H1 (cell line): ENCODE measurements around the gene PCBD1. TPM values are rescaled to one million over a fixed set of nuclear protein-coding genes. Genes with fewer than 3 reads are reported as not detected.

Source experiments
- CTCF ChIA-PET: fragments of 300-600 bp; sonication (Branson Sonifier 250); formaldehyde crosslinking; loops from one replicate; lab custom pipeline; 2021; ENCODE audit not compliant: partially characterized antibody; lab: Charles Lee
- POLR2A ChIA-PET: fragments of 300-600 bp; sonication (Branson Sonifier 250); formaldehyde crosslinking; loops from one replicate; lab custom pipeline; 2021; ENCODE audit warnings: inconsistent platforms; ENCODE audit not compliant: partially characterized antibody; lab: Charles Lee
- DNase-seq, 2 experiments: peaks; one replicate each; pipeline versions ENCODE4 v3.0.0 to v3.0.0-alpha.2; 2010 to 2022; ENCODE audit warnings: low spot score in 2 of 2, low read depth in 1 of 2, mixed read lengths in 1 of 2
- FAIRE-seq: peaks from 2 replicates; lab custom pipeline; 2011; peaks lifted over from hg19 to GRCh38; lab: Jason Lieb, UNC
- H2AFZ ChIP-seq: 2 replicates; pipeline ENCODE4 v1.8.1; 2012; ENCODE audit warnings: low read length, inconsistent platforms
- H2AK5ac ChIP-seq: 2 replicates; pipeline ENCODE4 v1.6.1; 2013; ENCODE audit warnings: low read depth, low read length
- H2BK120ac ChIP-seq: replicated peaks from 2 replicates; pipeline ENCODE3; 2013; ENCODE audit warnings: low read depth, low read length, inconsistent platforms
- H2BK12ac ChIP-seq: 2 replicates; pipeline ENCODE4 v1.6.1; 2013; ENCODE audit warnings: low read depth, low read length
- H2BK15ac ChIP-seq: 2 replicates; pipeline ENCODE4 v1.6.1; 2013; ENCODE audit warnings: low read length
- H2BK20ac ChIP-seq: 2 replicates; pipeline ENCODE4 v1.6.1; 2013; ENCODE audit warnings: low read length
- H2BK5ac ChIP-seq: 2 replicates; pipeline ENCODE4 v1.6.1; 2013; ENCODE audit warnings: low read depth, low read length
- H3K14ac ChIP-seq: 2 replicates; pipeline ENCODE4 v1.6.1; 2013; ENCODE audit warnings: inconsistent platforms; ENCODE audit not compliant: insufficient read length
- H3K18ac ChIP-seq: 2 replicates; pipeline ENCODE4 v1.6.1; 2013; ENCODE audit warnings: low read length; ENCODE audit errors: extremely low read depth
- H3K23ac ChIP-seq: 2 replicates; pipeline ENCODE4 v1.6.1; 2013; ENCODE audit warnings: inconsistent platforms; ENCODE audit not compliant: insufficient read length
- H3K23me2 ChIP-seq: 2 replicates; pipeline ENCODE4 v1.6.1; 2013; ENCODE audit warnings: low read depth, low read length
- H3K27ac ChIP-seq: 2 replicates; pipeline ENCODE4 v1.6.1; 2011; ENCODE audit warnings: low read depth, low read length, inconsistent platforms
- H3K27me3 ChIP-seq, 4 experiments: replicated peaks in 1 of 4; 1 replicate in 1 of 4; 2 replicates in 3 of 4; pipeline versions ENCODE4 v1.6.1 to v1.8.1; 2011 to 2013; ENCODE audit warnings: low read length in 3 of 4, mild to moderate bottlenecking in 3 of 4, inconsistent platforms in 2 of 4, mixed read lengths in 2 of 4, moderate library complexity in 1 of 4; ENCODE audit not compliant: control insufficient read depth in 3 of 4, insufficient read depth in 3 of 4; ENCODE audit errors: extremely low read depth in 1 of 4
- H3K36me3 ChIP-seq, 4 experiments: 2 replicates each; pipeline versions ENCODE4 v1.6.1 to v1.8.1; 2011 to 2013; ENCODE audit warnings: mild to moderate bottlenecking in 4 of 4, low read length in 3 of 4, moderate library complexity in 2 of 4, control low read depth in 1 of 4, inconsistent platforms in 1 of 4; ENCODE audit not compliant: insufficient read depth in 4 of 4, control insufficient read depth in 2 of 4
- H3K4ac ChIP-seq: replicated peaks from 2 replicates; pipeline ENCODE3; 2013; ENCODE audit warnings: low read length, low read depth, mixed read lengths, inconsistent platforms; ENCODE audit not compliant: insufficient read length
- H3K4me1 ChIP-seq, 4 experiments: replicated peaks in 1 of 4; 1 replicate in 1 of 4; 2 replicates in 3 of 4; pipeline versions ENCODE4 v1.6.1 to v1.8.1; 2011 to 2013; ENCODE audit warnings: low read length in 3 of 4, inconsistent platforms in 2 of 4, mixed read lengths in 1 of 4; ENCODE audit not compliant: insufficient read depth in 4 of 4, control insufficient read depth in 3 of 4
- H3K4me2 ChIP-seq, 2 experiments: 2 replicates each; pipeline versions ENCODE4 v1.6.1 to v1.8.1; 2011 to 2013; ENCODE audit warnings: low read depth in 2 of 2, low read length in 2 of 2, control low read depth in 1 of 2, inconsistent platforms in 1 of 2, mild to moderate bottlenecking in 1 of 2; ENCODE audit not compliant: insufficient read depth in 1 of 2
- H3K4me3 ChIP-seq, 4 experiments: fragments of 200-600, 300-600 bp in 1 of 4; sonication (generic), shearing (Covaris generic), sonication (Bioruptor Twin) in 1 of 4; 2 replicates each; pipeline versions ENCODE4 v1.5.1 to v1.8.1; 2011 to 2016; ENCODE audit warnings: low read length in 4 of 4, low read depth in 3 of 4, control low read depth in 2 of 4, inconsistent platforms in 2 of 4, mild to moderate bottlenecking in 2 of 4, mixed read lengths in 1 of 4, moderate library complexity in 1 of 4; ENCODE audit not compliant: insufficient read depth in 2 of 4; ENCODE audit errors: extremely low read depth in 1 of 4
- H3K56ac ChIP-seq: replicated peaks from 2 replicates; pipeline ENCODE3; 2013; ENCODE audit warnings: low read depth, mild to moderate bottlenecking, mixed read lengths, low read length, inconsistent platforms; ENCODE audit not compliant: insufficient read length
- H3K79me1 ChIP-seq: 2 replicates; pipeline ENCODE4 v1.6.1; 2013; ENCODE audit warnings: low read depth, low read length, control low read depth
- H3K79me2 ChIP-seq, 2 experiments: 2 replicates each; pipeline versions ENCODE4 v1.6.1 to v1.8.1; 2012 to 2013; ENCODE audit warnings: low read length in 2 of 2, mild to moderate bottlenecking in 2 of 2, inconsistent platforms in 1 of 2; ENCODE audit not compliant: insufficient read depth in 2 of 2, control insufficient read depth in 1 of 2
- H3K9ac ChIP-seq, 4 experiments: replicated peaks in 1 of 4; 1 replicate in 1 of 4; 2 replicates in 3 of 4; pipeline versions ENCODE4 v1.6.1 to v1.8.1; 2011 to 2013; ENCODE audit warnings: low read depth in 3 of 4, low read length in 3 of 4, control low read depth in 2 of 4, mild to moderate bottlenecking in 2 of 4, moderate library complexity in 2 of 4, inconsistent platforms in 1 of 4; ENCODE audit errors: extremely low read depth in 1 of 4
- H3K9me3 ChIP-seq, 2 experiments: 2 replicates each; pipeline versions ENCODE4 v1.6.1 to v1.8.1; 2012 to 2013; ENCODE audit warnings: mild to moderate bottlenecking in 2 of 2, moderate library complexity in 2 of 2, control low read depth in 1 of 2, inconsistent platforms in 1 of 2, low read depth in 1 of 2, low read length in 1 of 2, mixed read lengths in 1 of 2; ENCODE audit not compliant: insufficient read depth in 2 of 2
- H4K20me1 ChIP-seq, 2 experiments: replicated peaks in 1 of 2; 2 replicates each; pipeline versions ENCODE3 to v1.8.1; 2011 to 2013; ENCODE audit warnings: inconsistent platforms in 2 of 2, low read length in 2 of 2, mild to moderate bottlenecking in 1 of 2; ENCODE audit not compliant: insufficient read depth in 2 of 2, control insufficient read depth in 1 of 2
- H4K5ac ChIP-seq: 2 replicates; pipeline ENCODE4 v1.6.1; 2013; ENCODE audit warnings: low read length, low read depth, mixed read lengths, inconsistent platforms; ENCODE audit not compliant: insufficient read length
- H4K8ac ChIP-seq: 2 replicates; pipeline ENCODE4 v1.8.0; 2013; ENCODE audit warnings: mild to moderate bottlenecking, moderate library complexity, low read length, inconsistent platforms; ENCODE audit not compliant: insufficient read depth; ENCODE audit errors: extremely low read depth
- H4K91ac ChIP-seq: replicated peaks from 2 replicates; pipeline ENCODE3; 2013; ENCODE audit warnings: low read length, mixed read lengths, inconsistent platforms; ENCODE audit not compliant: insufficient read length
- ASH2L ChIP-seq: fragments of 200-600, 300-600 bp; sonication (generic); IDR thresholded peaks from one replicate; pipeline ENCODE4 v1.7.1; 2017; ENCODE audit warnings: low read length
- BCL11A ChIP-seq, 2 experiments: IDR thresholded peaks; one replicate each; pipeline ENCODE4 v1.6.1; 2011; ENCODE audit warnings: low read depth in 2 of 2, low read length in 2 of 2, mild to moderate bottlenecking in 2 of 2
- CBX8 ChIP-seq: fragments of 300-800, 300-1000 bp; sonication (generic); IDR thresholded peaks from 2 replicates; pipeline ENCODE4 v1.7.1; 2016; ENCODE audit warnings: low read depth, low read length, borderline replicate concordance
- CHD2 ChIP-seq: IDR thresholded peaks from 2 replicates; pipeline ENCODE4 v1.6.1; 2012; ENCODE audit warnings: low read length, improper control_type of control experiment
- CREB1 ChIP-seq: IDR thresholded peaks from 2 replicates; pipeline ENCODE4 v1.6.1; 2012; ENCODE audit warnings: inconsistent platforms
- HDAC6 ChIP-seq: IDR thresholded peaks from one replicate; pipeline ENCODE4 v1.7.1; 2012; ENCODE audit warnings: low read depth, mild to moderate bottlenecking, inconsistent platforms, low read length, moderate library complexity
- JUN ChIP-seq: IDR thresholded peaks from 2 replicates; pipeline ENCODE4 v1.6.1; 2011; ENCODE audit warnings: low read depth, mild to moderate bottlenecking, improper control_type of control experiment, low read length
- KDM5A ChIP-seq: fragments of 200-600 bp; IDR thresholded peaks from 2 replicates; pipeline ENCODE4 v1.7.1; 2012; ENCODE audit warnings: mild to moderate bottlenecking, low read length, inconsistent platforms, mixed read lengths
- POLR2A ChIP-seq, 2 experiments: IDR thresholded peaks; 1 replicate in 1 of 2; 2 replicates in 1 of 2; pipeline ENCODE4 v1.6.1; 2011; ENCODE audit warnings: low read depth in 2 of 2, low read length in 2 of 2, mild to moderate bottlenecking in 2 of 2; ENCODE audit errors: control extremely low read depth in 1 of 2
- POLR2AphosphoS5 ChIP-seq: IDR thresholded peaks from 2 replicates; pipeline ENCODE4 v1.6.1; 2011; ENCODE audit warnings: low read depth, low read length
- POU5F1 ChIP-seq: IDR thresholded peaks from 2 replicates; pipeline ENCODE4 v1.6.1; 2011; ENCODE audit warnings: low read depth, mild to moderate bottlenecking, low read length, moderate library complexity
- TBP ChIP-seq: IDR thresholded peaks from 2 replicates; pipeline ENCODE4 v1.6.1; 2011; ENCODE audit warnings: low read depth, low read length, improper control_type of control experiment
- TCF12 ChIP-seq: IDR thresholded peaks from 2 replicates; pipeline ENCODE4 v1.6.1; 2011; ENCODE audit warnings: low read depth, mild to moderate bottlenecking, low read length
- WGBS, 2 experiments: shearing (Covaris generic) in 1 of 2; methylation state at CpG; one replicate each; pipeline versions ENCODE4 v1.1.6 to v1.1.7; 2013 to 2015; ENCODE audit warnings: low lambda C conversion rate in 2 of 2, mixed read lengths in 2 of 2, inconsistent platforms in 1 of 2, low coverage in 1 of 2, missing lambda C conversion rate in 1 of 2; ENCODE audit not compliant: insufficient replicate concordance in 2 of 2, insufficient coverage in 1 of 2, insufficient read length in 1 of 2; ENCODE audit errors: extremely low coverage in 1 of 2, missing lambda C conversion rate in 1 of 2; 5-methylcytosine and 5-hydroxymethylcytosine counted together
- polyA plus RNA-seq, 7 experiments: library from polyadenylated mRNA; depleted of rRNA in 3 of 7; stranded (reverse) in 5 of 7; unstranded in 2 of 7; fragments of >200 nt in 5 of 7; fragments of 200-250 nt in 2 of 7; gene quantifications; 1 replicate in 5 of 7; 2 replicates in 1 of 7; 4 replicates in 1 of 7; pipeline versions ENCODE4 v1.2.1 to v1.2.3, GENCODE V29; 2011 to 2013; ENCODE audit warnings: missing spikeins in 2 of 7, mixed read lengths in 2 of 7
- total RNA-seq: library from RNA; stranded (reverse); fragmentation: NEBNext Ultra II Directional; extraction: Animal tissue kit (Norgen Biotek cat#: 25700); gene quantifications from 2 replicates; pipeline ENCODE4 v1.2.1, GENCODE V29; 2021
- TF ChIP-seq, protein P1 (sequence below): IDR thresholded peaks from 2 replicates; pipeline ENCODE4 v1.6.1; 2012; ENCODE audit warnings: inconsistent platforms

The PCBD1 gene
- total and polyA plus RNA-seq, 2 of the 8 experiments (the other 6 are each of a cell fraction or from before 2014, with no cell fraction given) = 46.5 to 55.0 TPM

DNA sequence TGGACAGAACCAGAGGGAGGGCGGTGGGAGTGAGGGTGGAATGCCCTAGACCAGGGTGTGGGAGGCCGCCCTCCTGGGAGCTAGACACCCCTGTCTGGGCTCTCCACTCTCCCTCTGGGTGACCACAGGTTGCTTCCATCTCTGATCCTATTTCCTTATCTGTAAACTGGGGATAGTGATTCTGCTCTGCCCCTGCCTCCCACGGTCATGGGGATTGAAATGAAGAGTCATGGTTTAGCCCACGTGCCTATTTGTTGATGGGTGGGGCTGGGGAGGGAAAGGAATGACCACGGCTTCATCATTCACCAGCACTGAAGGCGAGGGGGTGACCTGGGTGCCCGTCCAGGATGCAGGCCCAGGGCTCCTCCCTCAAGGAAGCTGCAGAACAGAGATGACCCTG lies 49.3 kb upstream of the PCBD1 start:
- Histone ChIP-seq H3K23ac (no peak overlapping the region), H4K5ac (no peak overlapping the region), H3K79me2 (no peaks in the 10 kb centered on the region), H2BK20ac (no peak overlapping the region), H4K91ac (no peak overlapping the region), H4K8ac (no peak overlapping the region), H3K27me3 (no peaks in the 10 kb centered on the region; a peak in 1 of 7 replicates), H3K4me3 (no peak overlapping the region), H4K20me1 (no peaks in the 10 kb centered on the region), H3K4me1 (no peaks in the 10 kb centered on the region), H3K9me3 (no peaks in the 10 kb centered on the region), H3K9ac (no peak overlapping the region), H2BK5ac (no peak overlapping the region), H3K23me2 (no peaks in the 10 kb centered on the region), H2AK5ac (peak overlapping the region; percentile 53; the same call in 1 of the 2 replicates), H3K27ac (no peak overlapping the region), H2AFZ (no peak overlapping the region), H3K14ac (no peak overlapping the region), H3K56ac (no peak overlapping the region), H2BK12ac (no peak overlapping the region), H2BK15ac (no peak overlapping the region), H3K4ac (no peak overlapping the region), H3K36me3 (no peaks in the 10 kb centered on the region), H3K18ac (no peak overlapping the region), H3K79me1 (no peaks in the 10 kb centered on the region), H3K4me2 (no peak overlapping the region), H2BK120ac (no peak overlapping the region)
- CTCF ChIA-PET = interaction anchor here (0.7 to 5.0 kb wide), 6 partner anchors 12 to 34 kb away, joined by 3 to 34 read pairs (median 4); no protein-coding TSS in a partner anchor
- FAIRE-seq = no peak
- 92% methylated on average over 4 of the region's 7 CpGs; no CpG with 5 or more reads in 1 of the 2 experiments for WGBS, 2 experiments
- no peak for DNase-seq
- no peak for TF ChIP-seq CREB1
- TF ChIP-seq TCF12 = no peak
- no peak for TF ChIP-seq BCL11A (IDR thresholded peaks at IDR 0.05; ENCODE audit: low read depth in 2 of 2, low read length in 2 of 2)
- no peak for TF ChIP-seq POLR2A (IDR thresholded peaks at IDR 0.05; ENCODE audit: control extremely low read depth in 1 of 2, low read depth in 2 of 2, low read length in 2 of 2)
- no peak for TF ChIP-seq KDM5A
- no peak for TF ChIP-seq CHD2
- TF ChIP-seq TBP = no peak
- TF ChIP-seq, protein P1, sequence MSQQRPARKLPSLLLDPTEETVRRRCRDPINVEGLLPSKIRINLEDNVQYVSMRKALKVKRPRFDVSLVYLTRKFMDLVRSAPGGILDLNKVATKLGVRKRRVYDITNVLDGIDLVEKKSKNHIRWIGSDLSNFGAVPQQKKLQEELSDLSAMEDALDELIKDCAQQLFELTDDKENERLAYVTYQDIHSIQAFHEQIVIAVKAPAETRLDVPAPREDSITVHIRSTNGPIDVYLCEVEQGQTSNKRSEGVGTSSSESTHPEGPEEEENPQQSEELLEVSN = no peak
- TF ChIP-seq POLR2AphosphoS5 = no peak
- no peak for TF ChIP-seq JUN
- no peak for TF ChIP-seq HDAC6
- no peak for TF ChIP-seq ASH2L
- TF ChIP-seq POU5F1 = no peak
- no peak for TF ChIP-seq CBX8
- POLR2A ChIA-PET = no interaction called here
